ENCODE results near the gene CD38.

- no peak for TF ChIP-seq CTCF (IDR thresholded peaks at IDR 0.05; ENCODE audit: low read depth, low read length, poor library complexity, severe bottlenecking)
- no peak for TF ChIP-seq EZH2phosphoT487 (IDR thresholded peaks at IDR 0.05; ENCODE audit: borderline replicate concordance, low read length)
Observed at GRCh38 chr4:15888515-15888914, 110.4 kb downstream of the CD38 start.

Data from DOHH2 (cell line).